Stimulated activated CD8-positive, alpha-beta memory T cell treated with anti-CD3 and anti-CD28 coated beads, Interleukin-2, amount 100 ng/mL, for 1 hour (primary cell): ENCODE measurements around the gene STUM.
A peak's percentile ranks its signal among the peaks of the same experiment; 100 is the strongest.
"Not testable (repeated sequence)": the region's sequence is repeated elsewhere in the genome, so short reads cannot be mapped to it uniquely, and the experiment has no call there.

ENCODE experiments used
- DNase-seq, 2 donors: peaks; one replicate each; pipeline ENCODE4 v3.0.0-alpha.2; 2020; ENCODE audit warnings: low read depth in 2 of 2

Gene STUM

GRCh38 chr1:226603858-226604559, 55.4 kb downstream of the STUM start:
- no peak for DNase-seq

DNA sequence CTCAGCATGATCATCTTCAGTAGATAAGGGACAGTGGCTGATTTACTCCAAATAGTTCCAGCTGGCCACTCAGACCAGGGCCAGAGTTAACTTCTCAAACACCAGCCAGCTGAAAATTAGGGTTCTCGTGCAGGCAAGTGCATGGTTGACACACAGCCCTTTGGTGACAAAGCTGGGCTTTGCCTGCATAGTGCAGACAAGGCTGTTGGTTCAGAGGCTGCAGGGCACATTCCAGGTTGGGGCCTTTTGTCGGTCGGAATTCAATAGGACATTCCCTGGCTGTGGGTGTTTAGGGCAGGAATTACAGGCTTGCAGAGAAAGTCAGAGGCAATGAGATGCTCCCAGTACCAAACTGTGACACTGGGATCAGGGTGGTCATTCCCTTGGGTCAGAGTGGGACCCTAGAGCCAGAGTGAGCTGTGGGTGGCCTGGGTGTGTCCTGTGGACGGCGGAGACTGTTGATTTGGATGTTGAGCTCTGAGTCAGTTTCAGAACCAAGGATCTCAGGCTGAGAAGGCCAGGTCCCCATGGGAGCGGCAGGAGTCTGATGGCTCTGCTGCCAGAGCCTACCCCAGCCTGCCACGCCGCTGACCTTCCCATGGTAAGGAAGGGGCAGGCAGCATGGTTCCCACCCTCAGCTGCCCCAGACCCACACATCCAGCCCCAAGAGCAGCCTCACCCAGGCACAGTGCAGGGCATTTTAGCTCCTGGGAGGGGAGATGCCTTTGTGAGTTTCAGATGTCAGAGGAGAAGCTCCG, 56.2 kb downstream of the STUM start:
- no peak for DNase-seq

GRCh38 chr1:226605318-226605950, 56.9 kb downstream of the STUM start:
- no peak for DNase-seq

DNA sequence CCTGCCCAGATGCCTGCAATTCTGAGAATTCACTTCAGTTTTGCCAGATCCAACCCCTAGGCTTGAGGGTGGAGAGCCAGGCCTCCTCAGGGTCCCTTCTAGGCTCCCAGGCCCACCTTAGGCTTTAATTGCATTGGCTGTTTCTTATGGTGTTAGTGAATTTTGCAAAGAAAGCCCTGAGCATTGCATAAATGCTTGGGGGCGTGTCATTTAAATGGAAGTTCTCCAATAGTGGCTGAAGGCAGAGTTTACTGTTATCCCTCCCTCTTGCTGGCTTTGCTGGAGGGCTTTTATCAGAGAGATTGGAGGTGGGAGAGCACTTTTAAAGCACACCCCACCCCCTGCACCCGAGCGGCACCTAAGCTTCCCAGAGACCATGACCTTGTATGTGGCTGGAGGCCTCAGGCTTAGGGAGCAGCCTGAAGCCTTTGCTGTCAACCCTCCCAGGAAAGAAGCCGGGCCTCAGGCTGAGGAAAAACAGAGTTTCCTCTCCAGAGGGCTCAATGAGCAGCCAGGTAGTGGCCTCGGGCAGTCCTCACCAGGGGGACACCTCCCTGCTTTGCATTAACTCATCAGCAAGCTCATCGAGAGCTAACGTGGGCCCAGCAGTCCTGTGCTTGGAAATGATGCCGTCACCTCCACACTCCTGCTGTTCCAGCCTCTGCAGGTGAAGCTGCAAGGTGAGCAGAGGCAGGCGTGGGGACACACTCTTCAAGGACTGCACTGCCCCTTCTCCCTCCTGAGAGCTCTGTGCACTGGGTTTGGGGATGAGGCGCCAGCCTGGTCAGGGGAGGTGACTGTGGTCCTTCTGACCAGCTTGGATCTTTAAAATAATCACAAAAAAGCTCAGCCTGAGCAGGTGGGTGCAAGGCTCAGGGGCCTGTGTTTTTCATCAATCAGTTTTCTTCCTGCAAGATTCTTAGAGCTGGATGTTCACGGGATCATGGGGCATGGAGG, 58.0 kb downstream of the STUM start:
- no peak for DNase-seq

DNA sequence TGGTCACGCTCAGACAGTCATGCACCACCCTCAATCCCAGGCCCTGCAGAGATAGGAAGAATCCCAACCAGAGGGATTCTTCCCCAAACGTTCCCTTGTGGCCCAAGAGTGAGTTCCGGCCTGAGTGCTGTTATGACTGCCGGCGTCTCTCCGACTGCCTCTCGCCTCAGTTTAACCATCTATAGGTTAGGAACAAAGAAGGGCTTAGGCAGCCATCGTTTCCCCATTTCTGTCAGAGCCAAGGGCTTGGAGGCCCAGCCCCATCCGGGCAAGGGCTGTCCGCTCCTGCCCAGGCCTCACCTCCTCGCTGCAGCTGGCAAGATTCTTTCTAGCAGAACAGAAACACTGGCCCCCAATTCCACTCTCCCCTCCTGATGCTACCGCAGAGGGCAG, 58.7 kb downstream of the STUM start:
- DNase-seq = no peak

DNA sequence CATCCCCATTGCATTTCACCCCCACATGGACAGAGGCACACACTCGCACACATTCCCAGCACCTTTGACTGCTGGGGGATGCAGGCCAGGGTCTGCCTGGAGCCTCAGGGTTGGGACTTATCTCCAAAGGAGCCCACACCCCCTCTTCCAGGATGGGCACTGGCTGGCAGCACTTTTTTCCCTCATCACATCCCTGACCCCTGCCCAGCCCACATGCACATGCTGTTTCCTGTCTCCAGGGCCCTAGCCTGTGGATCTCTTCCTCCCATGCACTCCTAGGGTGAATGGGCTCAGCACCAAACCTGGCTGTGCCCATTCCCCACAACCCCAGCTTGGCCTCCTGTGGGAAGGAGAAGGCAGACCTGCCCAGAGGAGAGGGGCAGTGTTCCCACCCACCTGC, 59.3 kb downstream of the STUM start:
- DNase-seq = no peak

- peak; percentile 29 to 50 for DNase-seq
Measured at GRCh38 chr1:226608699-226609505, 60.3 kb downstream of the STUM start.

DNA sequence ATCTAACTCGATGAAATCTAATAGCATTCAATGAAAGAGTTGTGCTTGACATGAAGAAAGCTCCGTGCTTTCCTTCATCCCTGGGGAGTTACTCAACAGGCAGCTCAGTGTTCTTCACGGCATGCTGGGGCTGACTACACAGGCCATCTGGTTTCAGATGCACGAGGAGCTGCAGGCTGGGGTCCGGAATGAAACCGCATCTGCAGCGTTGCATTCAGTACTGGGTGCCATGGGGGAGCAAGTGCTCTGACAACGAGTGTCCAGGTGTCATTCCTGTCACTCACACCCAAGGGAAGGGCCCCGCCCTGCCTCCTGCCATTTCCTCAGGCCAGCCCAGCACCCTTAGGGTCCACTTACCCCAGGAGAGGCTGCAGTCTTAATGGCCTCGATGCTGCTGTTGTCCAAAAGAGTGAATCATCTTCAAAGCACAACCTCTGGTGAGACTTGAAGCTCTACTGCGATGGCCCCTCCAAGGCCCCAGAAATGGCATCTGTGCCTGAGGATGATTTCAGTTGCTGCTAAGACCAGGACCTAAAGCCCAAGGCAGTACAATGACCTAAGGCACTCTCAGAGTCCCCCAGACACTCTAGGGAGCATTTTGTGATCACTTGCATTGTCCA, 61.4 kb downstream of the STUM start:
- DNase-seq = no peak

DNA sequence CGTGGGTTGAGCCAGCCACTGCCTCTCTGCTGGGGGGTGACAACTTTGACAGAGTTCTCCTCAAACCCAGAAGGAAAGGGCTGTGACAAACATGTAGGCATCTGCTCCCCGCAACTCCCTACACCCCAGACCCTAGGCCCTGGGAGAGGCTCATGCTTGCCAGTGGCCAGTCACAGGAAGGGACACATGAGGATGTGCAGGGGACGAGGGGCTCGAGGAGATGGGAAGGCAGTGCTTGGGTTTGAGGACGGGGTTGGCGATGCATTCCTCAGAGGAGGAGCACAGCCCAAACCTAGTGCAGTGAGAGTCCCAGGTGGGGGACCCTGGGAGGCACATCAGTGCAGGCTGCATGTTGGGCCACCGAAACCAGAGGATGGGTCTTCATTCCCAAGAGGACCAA, 62.1 kb downstream of the STUM start:
- DNase-seq = no peak

GRCh38 chr1:226611301-226611700, 62.7 kb downstream of the STUM start:
- no peak for DNase-seq

- DNase-seq = not testable (repeated sequence)
Measured at GRCh38 chr1:226611980-226612379, 63.4 kb downstream of the STUM start.

GRCh38 chr1:226615876-226616275, 67.3 kb downstream of the STUM start:
- DNase-seq = no peak

GRCh38 chr1:226616636-226617035, 68.1 kb downstream of the STUM start:
- DNase-seq = no peak

GRCh38 chr1:226617109-226617508, 68.5 kb downstream of the STUM start:
- no peak for DNase-seq

DNA sequence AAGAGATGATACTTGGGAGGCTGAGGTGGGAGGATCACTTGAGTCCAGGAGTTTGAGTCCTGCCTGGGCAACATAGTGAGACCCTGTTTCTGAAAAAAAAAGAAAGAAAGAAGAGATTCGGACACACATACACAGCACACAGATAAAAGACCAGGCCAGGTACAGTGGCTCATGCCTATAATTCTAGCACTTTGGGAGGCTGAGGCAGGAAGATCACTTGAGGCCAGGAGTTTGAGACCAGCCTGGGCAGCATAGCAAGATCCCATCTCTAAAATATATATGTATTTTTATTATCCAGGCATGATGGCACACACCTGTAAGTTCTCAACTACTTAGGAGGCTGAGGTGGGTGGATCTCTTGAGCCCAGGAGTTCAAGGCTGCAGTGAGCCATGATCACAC, 69.2 kb downstream of the STUM start:
- not testable (repeated sequence) for DNase-seq

DNA sequence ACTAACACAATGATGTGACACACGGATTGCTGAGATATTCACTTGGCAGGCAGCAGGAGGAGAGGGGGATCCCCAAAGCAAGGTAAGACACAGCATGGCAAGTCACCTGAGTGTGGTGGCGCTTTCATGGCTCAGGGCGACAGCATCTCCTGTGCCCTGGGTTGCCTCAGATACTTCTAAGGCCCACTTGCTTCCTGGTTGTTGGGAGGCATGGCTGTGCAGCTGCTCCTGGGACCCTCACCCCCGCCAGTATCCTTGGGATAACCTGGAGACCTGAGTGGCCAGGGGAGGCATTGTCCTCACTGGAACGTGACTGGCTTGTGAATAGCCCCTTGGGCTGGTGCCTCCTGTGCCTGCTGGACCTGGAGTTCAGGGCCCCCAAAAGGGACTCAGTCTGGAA, 69.8 kb downstream of the STUM start:
- no peak for DNase-seq

DNA sequence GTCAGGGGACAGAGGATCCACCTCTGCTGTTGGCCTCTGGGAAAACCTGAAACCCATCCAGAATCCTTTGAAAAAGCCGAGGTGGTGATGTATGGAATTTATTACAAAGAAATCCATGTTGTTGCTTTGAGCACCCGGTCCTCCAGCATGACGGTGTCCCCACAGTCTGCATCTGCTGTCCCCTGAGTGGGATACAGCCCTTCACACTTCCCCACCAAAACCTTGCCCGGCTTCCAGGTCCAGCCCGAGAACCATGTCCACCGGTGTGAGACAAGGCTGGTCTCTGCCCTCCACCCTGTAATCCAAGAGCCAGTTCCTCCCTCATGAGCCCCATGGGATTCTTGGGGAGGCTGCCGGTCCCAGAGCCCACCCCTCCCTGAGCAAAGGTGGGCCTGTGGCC, 70.5 kb downstream of the STUM start:
- no peak for DNase-seq

- no peak for DNase-seq
Measured at GRCh38 chr1:226622012-226622411, 73.4 kb downstream of the STUM start.

GRCh38 chr1:226624526-226624925, 76.0 kb downstream of the STUM start:
- no peak for DNase-seq

DNA sequence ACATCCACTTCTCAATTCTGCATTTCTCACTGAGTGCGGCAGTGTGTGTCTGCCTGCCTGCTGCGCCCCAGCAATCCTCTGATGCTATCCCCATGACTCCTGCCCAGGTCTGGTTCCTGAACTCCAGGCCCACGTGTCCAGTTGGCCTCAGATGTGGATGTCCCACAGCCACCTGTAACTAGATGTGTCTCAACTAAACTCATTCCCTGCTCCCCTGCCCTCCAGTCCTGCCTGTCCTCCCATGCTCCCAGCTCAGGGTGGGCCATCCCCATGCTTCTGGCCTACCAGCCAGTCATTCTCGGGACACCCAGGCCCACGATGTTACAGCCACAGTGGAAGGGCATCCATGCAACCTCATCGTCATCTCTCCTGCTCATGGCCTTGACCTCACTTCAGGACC, 76.8 kb downstream of the STUM start:
- DNase-seq = no peak
